ENCODE data around the gene ECE2. TPM values are rescaled to one million over a fixed set of nuclear protein-coding genes. Genes with fewer than 3 reads are reported as not detected.

Gene ECE2
- total and polyA plus RNA-seq, 10 of the 15 experiments (the other 5 are each of a cell fraction or from before 2014, with no cell fraction given): not detected

DNA sequence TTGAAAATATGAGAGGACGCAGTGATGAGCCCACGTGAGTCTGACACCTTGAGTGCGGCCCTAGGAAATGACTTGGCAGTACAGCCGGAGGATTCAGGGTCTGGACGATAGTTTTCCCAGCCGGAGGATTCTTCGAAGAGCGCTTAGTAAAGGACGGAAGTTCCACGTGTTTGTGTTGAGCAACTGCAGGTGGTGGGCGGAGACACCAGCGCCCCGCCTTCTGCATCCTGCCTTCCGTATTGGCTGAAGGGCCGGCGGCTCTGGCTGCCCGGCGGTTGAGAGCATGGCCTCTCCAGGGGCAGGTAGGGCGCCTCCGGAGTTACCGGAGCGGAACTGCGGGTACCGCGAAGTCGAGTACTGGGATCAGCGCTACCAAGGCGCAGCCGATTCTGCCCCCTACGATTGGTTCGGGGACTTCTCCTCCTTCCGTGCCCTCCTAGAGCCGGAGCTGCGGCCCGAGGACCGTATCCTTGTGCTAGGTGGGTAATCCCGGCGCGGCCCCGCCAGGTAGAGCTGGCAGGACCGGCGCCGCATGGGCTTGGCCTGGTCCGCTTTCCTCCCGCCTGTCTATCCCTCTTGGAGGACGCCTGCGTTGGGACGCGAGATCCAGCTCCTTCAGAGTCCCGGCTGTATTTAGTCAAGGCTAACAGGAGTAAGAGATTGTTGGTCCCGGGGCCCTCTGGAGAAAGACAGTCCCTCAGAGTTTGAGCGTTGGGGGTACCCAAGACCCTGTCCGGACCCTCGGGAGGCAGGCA is 26.2 kb upstream of the ECE2 start, which contains the start of gene EEF1AKMT4 (continued):
- TF ChIP-seq E2F8 (IDR thresholded peaks at IDR 0.05; ENCODE audit: low read depth, partially characterized antibody): peak; percentile 50
- TF ChIP-seq CREB1 (IDR thresholded peaks at IDR 0.05; ENCODE audit: low read depth): 0 out of 2 replicates have a peak, but pooled peaks have one; percentile 38
- TF ChIP-seq SIX5 (IDR thresholded peaks at IDR 0.05; ENCODE audit: low read depth, low read length, severe bottlenecking): peak; percentile 18
- peak; percentile 52 for TF ChIP-seq GATAD2B (conservative IDR thresholded peaks at IDR 0.05; ENCODE audit: low read depth)
- TF ChIP-seq BCLAF1 (IDR thresholded peaks at IDR 0.05): no peak
- no peak for TF ChIP-seq CREM (IDR thresholded peaks at IDR 0.05; ENCODE audit: low read depth)
- TF ChIP-seq NR2C2 (IDR thresholded peaks at IDR 0.05; ENCODE audit: borderline replicate concordance, control insufficient read depth, insufficient read length, low read depth): no peak
- TF ChIP-seq, protein P1, sequence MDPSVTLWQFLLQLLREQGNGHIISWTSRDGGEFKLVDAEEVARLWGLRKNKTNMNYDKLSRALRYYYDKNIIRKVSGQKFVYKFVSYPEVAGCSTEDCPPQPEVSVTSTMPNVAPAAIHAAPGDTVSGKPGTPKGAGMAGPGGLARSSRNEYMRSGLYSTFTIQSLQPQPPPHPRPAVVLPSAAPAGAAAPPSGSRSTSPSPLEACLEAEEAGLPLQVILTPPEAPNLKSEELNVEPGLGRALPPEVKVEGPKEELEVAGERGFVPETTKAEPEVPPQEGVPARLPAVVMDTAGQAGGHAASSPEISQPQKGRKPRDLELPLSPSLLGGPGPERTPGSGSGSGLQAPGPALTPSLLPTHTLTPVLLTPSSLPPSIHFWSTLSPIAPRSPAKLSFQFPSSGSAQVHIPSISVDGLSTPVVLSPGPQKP (IDR thresholded peaks at IDR 0.05; ENCODE audit: low read depth, low read length): peak; percentile 16; the same call in 1 of the 2 replicates
- TF ChIP-seq E2F4 (IDR thresholded peaks at IDR 0.05; ENCODE audit: low read depth, low read length): peak; percentile 20; the same call in 1 of the 2 replicates
